ENCODE results near the gene AMFR.

The AMFR gene

DNA sequence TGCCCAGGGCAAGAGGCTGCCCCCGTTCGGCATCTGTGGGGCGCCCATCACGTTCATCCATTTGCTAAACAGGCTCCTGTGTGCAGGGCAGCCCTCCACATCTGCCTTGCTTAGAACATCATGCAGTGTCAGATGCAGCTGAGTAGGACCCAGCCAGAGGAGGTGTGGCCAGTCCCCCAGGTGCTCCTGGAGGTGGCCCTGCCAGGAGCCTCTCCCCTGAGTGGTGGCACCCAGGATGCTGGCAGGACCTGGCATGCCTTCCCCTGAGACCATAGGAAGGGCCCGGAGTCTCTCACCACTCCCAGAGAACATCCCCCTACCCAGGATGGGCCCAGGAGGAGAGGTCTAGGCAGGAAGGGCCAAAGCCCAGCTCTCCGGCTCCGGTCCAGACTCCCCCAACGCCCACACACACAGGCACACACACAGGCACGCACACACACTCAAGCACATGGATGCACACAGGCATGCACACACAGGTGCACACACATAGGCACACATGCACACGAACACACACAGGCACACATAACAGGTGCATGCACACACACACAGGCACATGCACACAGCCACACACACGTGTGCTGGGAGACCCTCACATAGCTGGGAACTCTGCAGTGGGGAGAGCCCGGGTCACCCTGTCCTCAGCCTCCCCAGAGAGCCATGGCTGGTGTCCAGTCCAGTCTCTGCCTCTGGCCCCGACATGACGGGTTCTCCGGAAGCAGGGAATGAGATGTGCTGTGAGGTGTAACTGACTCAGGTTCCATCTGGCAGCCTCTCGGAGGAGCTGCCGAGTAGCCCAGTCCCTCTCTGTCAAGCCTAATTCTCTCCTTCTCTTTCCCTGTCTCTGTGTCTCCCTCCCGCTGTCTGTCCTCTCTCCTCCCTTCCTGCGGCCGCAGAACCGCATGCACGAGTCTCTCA, 74.6 kb downstream of the AMFR start:
- H3K4me3 ChIP-seq (replicated peaks; ENCODE audit: low read depth, low read length): no peak overlapping the region
- no peak for DNase-seq (ENCODE audit: extremely low read depth, low read depth)
- TF ChIP-seq, protein P1, sequence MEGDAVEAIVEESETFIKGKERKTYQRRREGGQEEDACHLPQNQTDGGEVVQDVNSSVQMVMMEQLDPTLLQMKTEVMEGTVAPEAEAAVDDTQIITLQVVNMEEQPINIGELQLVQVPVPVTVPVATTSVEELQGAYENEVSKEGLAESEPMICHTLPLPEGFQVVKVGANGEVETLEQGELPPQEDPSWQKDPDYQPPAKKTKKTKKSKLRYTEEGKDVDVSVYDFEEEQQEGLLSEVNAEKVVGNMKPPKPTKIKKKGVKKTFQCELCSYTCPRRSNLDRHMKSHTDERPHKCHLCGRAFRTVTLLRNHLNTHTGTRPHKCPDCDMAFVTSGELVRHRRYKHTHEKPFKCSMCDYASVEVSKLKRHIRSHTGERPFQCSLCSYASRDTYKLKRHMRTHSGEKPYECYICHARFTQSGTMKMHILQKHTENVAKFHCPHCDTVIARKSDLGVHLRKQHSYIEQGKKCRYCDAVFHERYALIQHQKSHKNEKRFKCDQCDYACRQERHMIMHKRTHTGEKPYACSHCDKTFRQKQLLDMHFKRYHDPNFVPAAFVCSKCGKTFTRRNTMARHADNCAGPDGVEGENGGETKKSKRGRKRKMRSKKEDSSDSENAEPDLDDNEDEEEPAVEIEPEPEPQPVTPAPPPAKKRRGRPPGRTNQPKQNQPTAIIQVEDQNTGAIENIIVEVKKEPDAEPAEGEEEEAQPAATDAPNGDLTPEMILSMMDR (IDR thresholded peaks at IDR 0.05; ENCODE audit: low read depth, low read length, missing control alignments): no peak

GRCh38 chr16:56349711-56350161, 75.6 kb downstream of the AMFR start:
- TF ChIP-seq, protein P1 (IDR thresholded peaks at IDR 0.05; ENCODE audit: low read depth, low read length, missing control alignments): no peak
- H3K4me3 ChIP-seq (replicated peaks; ENCODE audit: low read depth, low read length): no peak overlapping the region
- no peak for DNase-seq (ENCODE audit: extremely low read depth, low read depth)

DNA sequence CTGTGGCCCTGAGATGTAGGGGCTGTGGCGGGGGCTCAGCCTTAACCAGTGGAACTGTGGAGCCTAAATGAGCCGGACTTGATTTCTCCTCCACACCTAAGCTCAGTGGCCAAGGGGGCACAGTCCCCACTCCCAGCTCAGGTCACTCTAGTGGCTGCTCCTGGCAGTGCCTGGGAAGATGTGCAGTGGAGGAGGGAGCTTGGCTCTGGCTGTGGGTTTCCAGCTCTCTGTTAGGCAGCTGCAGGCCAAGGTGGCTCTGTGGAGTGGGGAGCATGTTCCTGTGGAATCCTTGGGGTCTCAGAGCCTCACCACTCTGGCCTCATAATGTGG, 76.3 kb downstream of the AMFR start:
- no peak for DNase-seq (ENCODE audit: extremely low read depth, low read depth)
- H3K4me3 ChIP-seq (replicated peaks; ENCODE audit: low read depth, low read length): no peak overlapping the region
- TF ChIP-seq, protein P1 (IDR thresholded peaks at IDR 0.05; ENCODE audit: low read depth, low read length, missing control alignments): no peak

DNA sequence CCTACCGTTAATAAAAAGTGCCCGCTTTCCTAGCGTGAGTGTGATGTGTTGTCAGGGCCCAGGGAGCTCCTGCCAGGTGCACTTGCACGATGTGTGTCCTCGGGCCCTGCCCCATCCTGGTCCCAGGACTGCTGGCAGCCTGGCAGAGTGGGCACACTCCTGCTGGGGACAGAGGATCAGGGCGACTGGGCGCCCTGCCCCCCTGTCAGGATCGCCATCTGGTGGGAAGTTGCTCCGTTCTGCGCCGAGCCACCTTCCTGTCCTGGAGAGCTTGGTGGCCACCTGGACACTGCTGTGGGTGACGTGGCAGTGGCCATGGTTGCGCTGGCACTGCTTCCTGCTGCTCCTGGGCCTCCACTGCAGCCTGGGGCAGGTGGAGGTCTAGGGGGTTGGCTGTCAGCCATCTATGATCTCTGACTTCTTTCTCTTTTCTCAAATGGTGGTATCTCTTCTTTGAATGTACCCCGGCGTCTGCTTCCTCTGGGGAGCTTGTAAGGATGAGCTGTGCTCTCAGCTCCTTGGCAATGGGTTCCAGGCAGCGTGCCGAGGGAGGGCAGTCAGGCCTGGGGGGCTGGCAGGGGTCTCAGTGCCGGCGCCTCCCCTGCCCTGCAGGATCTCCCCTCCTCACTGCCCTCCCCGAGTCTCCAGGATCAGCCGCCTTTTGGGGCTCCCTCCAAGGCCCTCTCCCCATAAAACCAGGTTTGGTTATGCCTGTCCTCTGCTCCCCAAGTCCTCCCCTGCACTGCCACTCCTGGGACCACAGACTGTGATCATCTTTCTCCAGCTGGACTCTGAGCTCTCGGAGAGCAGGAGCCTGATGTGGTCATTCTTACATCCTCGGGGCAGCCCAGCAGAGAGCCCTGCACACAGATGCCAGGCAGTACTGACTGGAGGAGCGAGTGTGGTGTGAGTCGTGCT, 76.9 kb downstream of the AMFR start:
- no peak overlapping the region for H3K4me3 ChIP-seq (replicated peaks; ENCODE audit: low read depth, low read length)
- no peak for DNase-seq (ENCODE audit: extremely low read depth, low read depth)
- TF ChIP-seq, protein P1 (IDR thresholded peaks at IDR 0.05; ENCODE audit: low read depth, low read length, missing control alignments): no peak

DNA sequence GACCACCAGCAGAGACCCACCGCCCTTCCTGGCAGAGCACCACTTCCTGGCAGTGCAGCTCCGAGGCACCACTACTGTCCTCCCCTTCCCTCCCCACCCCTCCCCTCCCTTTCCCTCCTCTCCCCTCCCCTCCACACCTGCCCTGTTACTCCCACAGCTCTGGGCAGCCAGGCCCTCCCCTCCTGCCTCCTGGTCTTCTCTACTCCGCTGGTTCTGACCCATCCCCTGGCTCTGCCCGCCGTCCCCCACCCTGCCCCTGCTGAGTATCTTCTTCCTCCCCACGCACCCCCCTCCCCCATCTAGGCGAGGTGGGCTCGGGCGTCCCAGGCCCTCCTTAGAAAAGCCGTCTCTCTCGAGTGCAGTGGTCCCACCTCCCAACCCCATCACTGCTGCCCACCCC, 77.7 kb downstream of the AMFR start:
- no peak overlapping the region for H3K4me3 ChIP-seq (replicated peaks; ENCODE audit: low read depth, low read length)
- no peak for DNase-seq (ENCODE audit: extremely low read depth, low read depth)
- TF ChIP-seq, protein P1 (IDR thresholded peaks at IDR 0.05; ENCODE audit: low read depth, low read length, missing control alignments): no peak

DNA sequence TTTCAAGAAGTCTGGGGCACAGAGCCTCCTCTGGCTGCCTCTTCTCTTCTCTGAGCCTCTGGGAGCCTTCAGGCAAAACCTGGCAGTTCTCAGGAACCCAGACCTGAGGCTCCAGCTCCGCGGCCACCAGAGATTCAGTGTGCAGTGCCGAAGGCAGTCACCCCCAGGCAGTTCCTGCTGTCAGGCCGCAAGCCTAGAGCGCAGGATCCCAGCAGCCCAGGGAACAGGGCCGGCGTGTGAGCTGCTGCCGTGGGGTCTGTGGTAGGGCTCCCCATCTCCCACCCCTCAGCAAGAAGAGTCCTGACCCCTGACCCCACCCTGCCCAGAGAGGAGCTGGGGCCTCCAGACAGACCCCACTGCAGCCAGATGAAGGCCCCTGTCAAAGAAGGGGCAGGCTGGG, 78.2 kb downstream of the AMFR start:
- TF ChIP-seq, protein P1 (IDR thresholded peaks at IDR 0.05; ENCODE audit: low read depth, low read length, missing control alignments): no peak
- DNase-seq (ENCODE audit: extremely low read depth, low read depth): no peak
- no peak overlapping the region for H3K4me3 ChIP-seq (replicated peaks; ENCODE audit: low read depth, low read length)

Measured in HFF-Myc (cell line).